Uterus (tissue), 2 donors: Measurements from ENCODE around the gene NDUFS6.

Experiments used
- CTCF ChIP-seq, 4 experiments: fragments of 200-600 bp in 2 of 4; fragments of 450-650 bp in 2 of 4; sonication (generic) in 2 of 4; IDR thresholded peaks; one replicate each; pipeline ENCODE4 v1.5.1; 2016 to 2019; ENCODE audit warnings: antibody characterized with exemption in 4 of 4, mild to moderate bottlenecking in 2 of 4, moderate library complexity in 1 of 4
- POLR2A ChIP-seq, 2 donors: fragments of 450-650 bp; IDR thresholded peaks; one replicate each; pipeline ENCODE4 v1.6.1; 2016; ENCODE audit warnings: antibody characterized with exemption in 2 of 2, mild to moderate bottlenecking in 1 of 2, moderate library complexity in 1 of 2

DNA sequence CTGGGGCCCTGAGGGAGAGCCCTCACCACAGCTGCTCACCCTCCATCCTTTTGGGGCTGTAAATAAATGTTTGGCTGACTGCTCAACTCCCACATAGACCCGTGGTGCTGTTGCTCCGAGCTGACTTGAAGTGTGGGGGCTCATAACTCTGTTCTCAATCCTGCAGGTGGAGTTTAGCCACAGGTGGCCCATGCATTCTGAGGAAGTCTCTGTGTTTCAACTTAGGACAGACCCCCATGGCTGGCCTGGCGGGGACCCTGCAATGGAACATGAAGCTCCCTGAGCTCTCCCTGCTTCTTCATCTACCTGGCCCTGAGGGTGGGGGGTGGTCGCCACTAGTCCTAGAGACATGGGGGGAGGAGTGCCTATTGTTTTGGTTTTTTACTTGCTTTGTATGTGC lies 19.7 kb downstream of the NDUFS6 start:
- TF ChIP-seq POLR2A (IDR thresholded peaks at IDR 0.05) (no peak), CTCF (IDR thresholded peaks at IDR 0.05) (no peak)
